Neural cell (in vitro differentiated cells): ENCODE measurements around the gene SLC26A4.

ENCODE experiments used
- CTCF ChIP-seq: fragments of 450-650 bp; IDR thresholded peaks from 2 replicates; pipeline ENCODE4 v1.5.1; 2014; ENCODE audit warnings: antibody characterized with exemption, mild to moderate bottlenecking, moderate library complexity; ENCODE audit not compliant: poor library complexity, severe bottlenecking
- MXI1 ChIP-seq: fragments of 450-650 bp; conservative IDR thresholded peaks from 2 replicates; pipeline ENCODE4 v1.6.1; 2014; ENCODE audit warnings: antibody characterized with exemption, mild to moderate bottlenecking; ENCODE audit not compliant: poor library complexity, severe bottlenecking
- RAD21 ChIP-seq: fragments of 450-650 bp; conservative IDR thresholded peaks from 2 replicates; pipeline ENCODE4 v1.6.1; 2014; ENCODE audit warnings: antibody characterized with exemption, mild to moderate bottlenecking, moderate library complexity

- TF ChIP-seq CTCF (peak; percentile 92), MXI1 (peak; percentile 90), RAD21 (peak; percentile 71)
Observed at GRCh38 chr7:107743567-107744344, 83.1 kb downstream of the SLC26A4 start, which contains the start of gene CBLL1.
